Measurements from ENCODE around the gene NBAS.
A peak's percentile ranks its signal among the peaks of the same experiment; 100 is the strongest.

NBAS gene

GRCh38 chr2:15595342-15595905, 34.3 kb upstream of the NBAS start:
- Histone ChIP-seq H3K9me2 (replicated peaks; ENCODE audit: insufficient read depth, low read length) (no peaks in the 10 kb centered on the region), H3K9me3 (ENCODE audit: insufficient read depth, low read length) (no peaks in the 10 kb centered on the region), H3K9ac (ENCODE audit: low read length) (no peak overlapping the region), H3K4me2 (ENCODE audit: low read depth, low read length, poor library complexity, severe bottlenecking) (no peak overlapping the region), H3K27me3 (ENCODE audit: low read length) (no peaks in the 10 kb centered on the region), H3F3A (ENCODE audit: insufficient read depth) (0 out of 2 replicates have a peak, but pooled peaks cover 8% of the 10 kb centered on the region), H2AFZ (ENCODE audit: low read depth, low read length, severe bottlenecking) (no peak overlapping the region), H3K79me2 (ENCODE audit: insufficient read depth, low read length) (peaks cover 51% of the 10 kb centered on the region), H3K27ac (ENCODE audit: low read depth, low read length) (no peak overlapping the region), H4K20me1 (ENCODE audit: low read depth, low read length) (no peaks in the 10 kb centered on the region), H3K36me3 (ENCODE audit: low read length) (peaks cover 45% of the 10 kb centered on the region), H3K4me3 (ENCODE audit: insufficient read depth, low read length, poor library complexity, severe bottlenecking) (no peak overlapping the region)
- TF ChIP-seq EZH2phosphoT487 (conservative IDR thresholded peaks at IDR 0.05; ENCODE audit: low read length) (no peak), CTCF (IDR thresholded peaks at IDR 0.05; ENCODE audit: insufficient read depth, low read length, poor library complexity, severe bottlenecking) (no peak)

- H3K4me2 ChIP-seq (ENCODE audit: low read depth, low read length, poor library complexity, severe bottlenecking): peak overlapping the region; percentile 20
- no peak overlapping the region for H3K9ac ChIP-seq (ENCODE audit: low read length)
- peaks cover 8% of the 10 kb centered on the region; the same call in 1 of the 2 replicates for H3F3A ChIP-seq (ENCODE audit: insufficient read depth)
- H3K9me2 ChIP-seq (replicated peaks; ENCODE audit: insufficient read depth, low read length): no peaks in the 10 kb centered on the region
- TF ChIP-seq EZH2phosphoT487 (conservative IDR thresholded peaks at IDR 0.05; ENCODE audit: low read length) (no peak), CTCF (IDR thresholded peaks at IDR 0.05; ENCODE audit: insufficient read depth, low read length, poor library complexity, severe bottlenecking) (no peak)
- H3K36me3 ChIP-seq (ENCODE audit: low read length): peaks cover 39% of the 10 kb centered on the region
- H3K27me3 ChIP-seq (ENCODE audit: low read length): no peaks in the 10 kb centered on the region
- no peaks in the 10 kb centered on the region for H4K20me1 ChIP-seq (ENCODE audit: low read depth, low read length)
- no peak overlapping the region for H3K4me3 ChIP-seq (ENCODE audit: insufficient read depth, low read length, poor library complexity, severe bottlenecking)
- H3K27ac ChIP-seq (ENCODE audit: low read depth, low read length): no peak overlapping the region
- peaks cover 51% of the 10 kb centered on the region for H3K79me2 ChIP-seq (ENCODE audit: insufficient read depth, low read length)
- H3K9me3 ChIP-seq (ENCODE audit: insufficient read depth, low read length): no peaks in the 10 kb centered on the region
- no peak overlapping the region for H2AFZ ChIP-seq (ENCODE audit: low read depth, low read length, severe bottlenecking)
Measured at GRCh38 chr2:15594291-15595256, 33.4 kb upstream of the NBAS start.

GRCh38 chr2:15593327-15593705, 32.2 kb upstream of the NBAS start:
- Histone ChIP-seq H3F3A (ENCODE audit: insufficient read depth) (peaks cover 5% of the 10 kb centered on the region; the same call in 1 of the 2 replicates), H2AFZ (ENCODE audit: low read depth, low read length, severe bottlenecking) (no peak overlapping the region), H4K20me1 (ENCODE audit: low read depth, low read length) (no peaks in the 10 kb centered on the region), H3K27me3 (ENCODE audit: low read length) (no peaks in the 10 kb centered on the region), H3K79me2 (ENCODE audit: insufficient read depth, low read length) (peaks cover 51% of the 10 kb centered on the region), H3K9me3 (ENCODE audit: insufficient read depth, low read length) (no peaks in the 10 kb centered on the region), H3K9ac (ENCODE audit: low read length) (peak overlapping the region; percentile 96; the same call in 1 of the 2 replicates), H3K9me2 (replicated peaks; ENCODE audit: insufficient read depth, low read length) (no peaks in the 10 kb centered on the region), H3K4me3 (ENCODE audit: insufficient read depth, low read length, poor library complexity, severe bottlenecking) (peak overlapping the region; percentile 76), H3K27ac (ENCODE audit: low read depth, low read length) (no peak overlapping the region), H3K4me2 (ENCODE audit: low read depth, low read length, poor library complexity, severe bottlenecking) (peak overlapping the region; percentile 96), H3K36me3 (ENCODE audit: low read length) (peaks cover 31% of the 10 kb centered on the region)
- TF ChIP-seq CTCF (IDR thresholded peaks at IDR 0.05; ENCODE audit: insufficient read depth, low read length, poor library complexity, severe bottlenecking) (no peak), EZH2phosphoT487 (conservative IDR thresholded peaks at IDR 0.05; ENCODE audit: low read length) (no peak)

Data from SU-DHL-6 (cell line).